Mammary epithelial cell (primary cell): ENCODE results near the gene TARBP1.

Experiments used
- CTCF ChIP-seq, 2 donors: IDR thresholded peaks in 1 of 2; conservative IDR thresholded peaks in 1 of 2; 2 replicates each; pipeline ENCODE4 v1.5.1; 2011 to 2012; ENCODE audit warnings: inconsistent platforms in 2 of 2, low read length in 2 of 2, mild to moderate bottlenecking in 2 of 2, control low read depth in 1 of 2, low read depth in 1 of 2; ENCODE audit not compliant: insufficient read depth in 1 of 2; ENCODE audit errors: extremely low read depth in 1 of 2
- EZH2 ChIP-seq: IDR thresholded peaks from 2 replicates; pipeline ENCODE4 v1.6.1; 2012; ENCODE audit warnings: low read length, inconsistent platforms, borderline replicate concordance

- TF ChIP-seq CTCF (conservative IDR thresholded peaks at IDR 0.05 in 1 of 2, IDR thresholded peaks at IDR 0.05 in 1 of 2; ENCODE audit: extremely low read depth in 1 of 2, insufficient read depth in 1 of 2, low read depth in 1 of 2, low read length in 2 of 2), result no peak
- no peak for TF ChIP-seq EZH2
These were observed 121.1 kb downstream of the TARBP1 start for GRCh38 chr1:234357831-234358230.
